GM12873 (cell line): Measurements from ENCODE around the gene COX7A1.

ENCODE experiments used
- TF ChIP-seq, protein P1 (sequence below): IDR thresholded peaks from 2 replicates; pipeline ENCODE4 v1.5.1; 2012; ENCODE audit warnings: low read depth, mild to moderate bottlenecking, moderate library complexity, low read length, control low read depth; ENCODE audit not compliant: insufficient read depth; ENCODE audit errors: missing control alignments

Gene COX7A1

GRCh38 chr19:36139473-36140303 is 12.6 kb downstream of the COX7A1 start, which contains the start of gene CAPNS1:
TSS of gene CAPNS1 (plus strand) at chr19:36140066. CDS start at chr19:36141012, 946 bp downstream.
- TF ChIP-seq, protein P1, sequence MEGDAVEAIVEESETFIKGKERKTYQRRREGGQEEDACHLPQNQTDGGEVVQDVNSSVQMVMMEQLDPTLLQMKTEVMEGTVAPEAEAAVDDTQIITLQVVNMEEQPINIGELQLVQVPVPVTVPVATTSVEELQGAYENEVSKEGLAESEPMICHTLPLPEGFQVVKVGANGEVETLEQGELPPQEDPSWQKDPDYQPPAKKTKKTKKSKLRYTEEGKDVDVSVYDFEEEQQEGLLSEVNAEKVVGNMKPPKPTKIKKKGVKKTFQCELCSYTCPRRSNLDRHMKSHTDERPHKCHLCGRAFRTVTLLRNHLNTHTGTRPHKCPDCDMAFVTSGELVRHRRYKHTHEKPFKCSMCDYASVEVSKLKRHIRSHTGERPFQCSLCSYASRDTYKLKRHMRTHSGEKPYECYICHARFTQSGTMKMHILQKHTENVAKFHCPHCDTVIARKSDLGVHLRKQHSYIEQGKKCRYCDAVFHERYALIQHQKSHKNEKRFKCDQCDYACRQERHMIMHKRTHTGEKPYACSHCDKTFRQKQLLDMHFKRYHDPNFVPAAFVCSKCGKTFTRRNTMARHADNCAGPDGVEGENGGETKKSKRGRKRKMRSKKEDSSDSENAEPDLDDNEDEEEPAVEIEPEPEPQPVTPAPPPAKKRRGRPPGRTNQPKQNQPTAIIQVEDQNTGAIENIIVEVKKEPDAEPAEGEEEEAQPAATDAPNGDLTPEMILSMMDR = peak; percentile 36

GRCh38 chr19:36139120-36139472 is 13.2 kb downstream of the COX7A1 start:
- TF ChIP-seq, protein P1 = no peak

GRCh38 chr19:36136964-36137686 is 15.1 kb downstream of the COX7A1 start:
- TF ChIP-seq, protein P1 = no peak

GRCh38 chr19:36128392-36128736 is 23.9 kb downstream of the COX7A1 start:
- TF ChIP-seq, protein P1 = no peak

- TF ChIP-seq, protein P1 = no peak
Observed at GRCh38 chr19:36125557-36125956, 26.7 kb downstream of the COX7A1 start.

GRCh38 chr19:36121486-36122124 is 30.6 kb downstream of the COX7A1 start:
- TF ChIP-seq, protein P1 = no peak

DNA sequence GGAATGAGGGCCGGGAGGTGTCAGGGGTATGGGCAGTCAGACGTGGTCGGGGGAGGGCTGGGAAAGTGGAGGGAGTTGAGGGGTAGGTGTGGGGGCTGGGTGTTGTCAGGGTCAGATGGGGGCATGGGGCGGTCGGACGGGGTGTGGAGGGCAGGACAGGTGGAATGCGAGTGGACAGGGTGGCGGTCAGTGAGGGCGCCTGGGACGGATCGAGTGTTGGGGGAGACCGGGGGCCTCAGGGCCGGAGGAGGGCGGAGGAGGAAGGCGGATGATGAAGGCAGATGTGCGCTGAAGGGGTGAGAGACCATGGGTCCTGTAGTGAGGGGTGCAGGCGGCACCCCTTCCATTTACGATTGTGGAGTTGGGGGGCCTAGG is 31.3 kb downstream of the COX7A1 start:
- TF ChIP-seq, protein P1 = no peak
